HG03175 (cell line): ENCODE measurements around the gene AFAP1L2.

Experiments
- ATAC-seq: cut with Tn5 transposase; IDR thresholded peaks from one replicate; pipeline ENCODE4 v1.9.1; 2021; ENCODE audit warnings: mild to moderate bottlenecking, moderate library complexity; ENCODE audit not compliant: unreplicated experiment

AFAP1L2 gene

GRCh38 chr10:114252092-114252491 lies 152.2 kb downstream of the AFAP1L2 start:
- no peak for ATAC-seq

GRCh38 chr10:114250716-114251115 lies 153.6 kb downstream of the AFAP1L2 start:
- ATAC-seq: no peak

- no peak for ATAC-seq
Measured at GRCh38 chr10:114250236-114250635, 154.1 kb downstream of the AFAP1L2 start.

GRCh38 chr10:114246679-114247305 lies 157.5 kb downstream of the AFAP1L2 start:
- ATAC-seq: no peak

- ATAC-seq: no peak
Measured at GRCh38 chr10:114245121-114245791, 159.0 kb downstream of the AFAP1L2 start.
